ENCODE measurements around the gene MAP3K3. TPM values are rescaled to one million over a fixed set of nuclear protein-coding genes. Genes with fewer than 3 reads are reported as not detected.

MAP3K3 gene
- total RNA-seq, 1 donor from 2014 or later: 58.5 TPM

DNA sequence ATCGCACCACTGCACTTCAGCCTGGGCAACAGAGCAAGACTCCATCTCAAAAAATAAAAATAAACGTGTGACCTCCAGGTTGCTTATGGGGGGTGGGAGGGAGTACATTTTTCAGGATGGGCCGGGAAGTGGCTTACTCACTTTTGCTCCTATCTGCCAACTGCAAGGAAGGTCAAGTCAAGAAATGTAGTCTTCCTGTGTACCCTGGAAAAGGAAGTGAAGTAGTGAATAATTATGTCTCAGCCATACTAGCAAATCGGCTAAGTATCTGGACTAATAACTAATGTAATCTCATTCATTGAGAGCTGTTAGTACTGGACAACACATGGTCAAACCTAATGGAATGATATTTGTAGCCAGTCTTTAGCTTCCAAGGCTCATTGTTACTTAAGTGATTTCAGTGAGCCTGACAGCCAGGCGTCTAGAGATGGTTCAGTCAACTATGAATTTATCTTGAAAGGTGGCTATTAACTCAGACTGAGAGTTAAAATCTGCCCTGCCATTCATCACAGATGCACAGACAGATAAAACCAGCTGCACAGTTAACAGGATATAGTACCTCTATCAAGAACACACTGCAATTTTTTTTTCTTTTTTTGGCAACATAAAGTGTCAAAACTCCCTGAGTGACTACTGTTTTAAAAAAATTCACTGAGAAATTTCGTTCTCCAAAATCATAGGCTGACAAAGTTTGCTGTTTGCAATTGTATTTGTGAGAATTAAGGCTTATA, 25.2 kb upstream of the MAP3K3 start:
- intact Hi-C loops (cut with DNase I): no loop called here
- DNase-seq (no peak), ATAC-seq (no peak)

GRCh38 chr17:63598281-63598680, 23.9 kb upstream of the MAP3K3 start:
- no peak for ATAC-seq
- intact Hi-C loops (cut with DNase I): no loop called here
- Histone ChIP-seq H3K4me1 (peaks cover 21% of the 10 kb centered on the region), H3K36me3 (peaks cover 18% of the 10 kb centered on the region), H3K27me3 (ENCODE audit: low read depth) (no peaks in the 10 kb centered on the region), H3K4me3 (no peak overlapping the region), H3K9me3 (no peaks in the 10 kb centered on the region), H3K27ac (no peak overlapping the region)
- TF ChIP-seq CTCF (IDR thresholded peaks at IDR 0.05): no peak
- no peak for DNase-seq

More for the DNA sequence above, 25.2 kb upstream of the MAP3K3 start:
- H3K4me3 ChIP-seq: no peak overlapping the region
- no peaks in the 10 kb centered on the region for H3K9me3 ChIP-seq
- TF ChIP-seq CTCF (IDR thresholded peaks at IDR 0.05): no peak
- peaks cover 23% of the 10 kb centered on the region for H3K36me3 ChIP-seq
- H3K27ac ChIP-seq: no peak overlapping the region
- peaks cover 17% of the 10 kb centered on the region for H3K4me1 ChIP-seq
- no peaks in the 10 kb centered on the region for H3K27me3 ChIP-seq (ENCODE audit: low read depth)

DNA sequence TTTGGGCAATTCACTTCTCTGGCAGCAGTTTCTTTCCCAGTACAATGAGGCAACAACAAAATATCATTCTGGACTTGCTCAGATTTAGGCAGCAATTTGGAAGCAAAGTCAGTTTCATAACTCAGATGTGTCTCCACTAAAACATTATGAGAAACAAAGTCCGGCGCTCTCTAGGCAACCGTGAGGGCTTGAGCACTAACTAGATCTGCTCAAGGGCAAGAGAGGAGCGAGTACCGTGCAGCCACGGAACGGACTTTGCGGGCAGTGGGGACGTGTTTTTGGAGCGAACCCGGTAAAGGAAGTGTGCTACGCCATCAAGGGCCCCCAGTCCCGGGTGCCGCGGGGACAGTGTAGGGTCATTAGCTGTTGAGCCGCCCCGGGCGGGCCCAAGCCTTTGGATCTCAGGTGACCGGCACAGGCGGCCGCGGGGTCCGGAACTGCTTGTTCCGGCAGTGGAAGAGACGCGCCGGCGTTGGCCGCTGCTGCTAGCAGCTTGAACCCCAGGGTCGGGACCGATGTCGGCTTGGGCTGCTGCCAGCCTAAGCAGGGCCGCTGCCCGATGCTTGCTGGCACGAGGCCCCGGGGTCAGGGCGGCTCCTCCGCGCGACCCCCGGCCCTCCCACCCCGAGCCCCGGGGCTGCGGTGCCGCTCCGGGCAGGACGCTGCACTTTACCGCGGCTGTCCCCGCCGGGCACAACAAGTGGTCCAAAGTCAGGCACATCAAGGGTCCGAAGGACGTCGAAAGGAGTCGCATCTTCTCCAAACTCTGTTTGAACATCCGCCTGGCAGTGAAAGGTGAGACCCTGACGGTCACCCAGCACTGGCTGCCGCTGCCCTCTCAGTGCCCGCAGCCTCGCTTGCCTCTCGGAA, 21.4 kb upstream of the MAP3K3 start, which contains the start of gene TACO1:
TACO1 (plus strand) TSS at position 327 of the 870 bp plus-strand sequence; CDS start at position 516, 189 bp downstream.
- no peak for TF ChIP-seq CTCF (IDR thresholded peaks at IDR 0.05)
- Histone ChIP-seq H3K4me1 (peaks cover 21% of the 10 kb centered on the region), H3K9me3 (no peaks in the 10 kb centered on the region), H3K27me3 (ENCODE audit: low read depth) (no peaks in the 10 kb centered on the region), H3K27ac (peak within 1 kb of the TSS; percentile 87), H3K4me3 (peak within 1 kb of the TSS; percentile 89), H3K36me3 (peaks cover 28% of the 10 kb centered on the region)
- peak; percentile 87 for DNase-seq
- intact Hi-C loops (cut with DNase I): no loop called here
- peak; percentile 97 for ATAC-seq

DNA sequence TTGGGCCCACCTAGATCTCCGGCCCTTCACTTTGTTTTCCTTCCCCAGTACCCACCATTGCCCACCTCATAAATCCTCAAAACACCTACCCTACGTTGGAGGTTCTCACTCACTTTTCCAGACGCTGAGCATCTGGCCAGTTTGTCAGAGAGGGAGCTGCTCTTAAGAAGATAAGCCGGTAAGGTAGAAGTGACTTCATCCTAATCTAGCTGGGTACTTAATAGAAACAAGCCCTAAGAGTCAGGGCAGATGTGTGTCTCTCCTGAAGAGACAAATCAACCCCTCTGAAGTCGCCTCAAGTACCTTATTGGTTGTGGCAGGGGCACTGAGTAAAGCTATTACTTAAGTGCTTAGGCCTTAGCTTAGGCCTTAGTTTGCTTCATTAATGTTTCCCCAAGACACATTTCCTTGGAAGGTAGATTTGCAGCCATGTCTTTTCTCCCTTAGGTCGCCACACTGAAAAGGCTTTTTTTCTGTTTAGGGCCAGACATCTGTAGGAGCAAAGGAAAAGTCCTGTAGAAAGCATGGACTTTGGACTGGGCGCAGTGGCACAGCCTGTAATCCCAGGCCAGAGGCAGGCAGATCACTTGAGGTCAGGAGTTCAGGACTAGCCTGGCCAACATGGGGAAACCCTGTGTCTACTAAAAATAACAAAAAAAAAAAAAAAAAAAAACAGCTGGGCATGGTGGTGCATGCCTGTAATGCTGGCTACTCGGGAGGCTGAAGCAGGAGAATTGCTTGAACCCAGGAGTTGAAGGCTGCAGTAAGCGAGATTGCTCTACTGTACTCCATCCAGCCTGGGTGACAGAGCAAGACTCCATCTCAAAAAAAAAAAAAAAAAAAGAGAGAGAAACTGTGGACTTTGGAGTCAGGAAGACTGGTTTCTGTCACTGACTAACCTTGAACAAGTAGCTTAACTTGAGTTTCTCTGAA, 20.5 kb upstream of the MAP3K3 start:
- Histone ChIP-seq H3K27ac (peak overlapping the region; percentile 87), H3K4me3 (peak overlapping the region; percentile 89), H3K9me3 (no peaks in the 10 kb centered on the region), H3K4me1 (peaks cover 21% of the 10 kb centered on the region), H3K36me3 (peaks cover 36% of the 10 kb centered on the region), H3K27me3 (ENCODE audit: low read depth) (no peaks in the 10 kb centered on the region)
- intact Hi-C loops (cut with DNase I): no loop called here
- TF ChIP-seq CTCF (IDR thresholded peaks at IDR 0.05): no peak
- DNase-seq: no peak
- ATAC-seq: peak in 1 of 2 donors; percentile 18
